CD14-positive monocyte (primary cell): ENCODE results near the gene CLEC4G. TPM values are rescaled to one million over a fixed set of nuclear protein-coding genes. Genes with fewer than 3 reads are reported as not detected.

Experiments used
- DNase-seq, 3 donors: peaks; one replicate each; pipeline ENCODE4 v3.0.0-alpha.2; 2011 to 2022
- H2AFZ ChIP-seq: 2 replicates; pipeline ENCODE4 v1.6.0; 2012; ENCODE audit warnings: mild to moderate bottlenecking, low read depth, low read length, inconsistent platforms; ENCODE audit not compliant: insufficient read depth, poor library complexity, severe bottlenecking
- H3K27ac ChIP-seq, 2 donors: 1 replicate in 1 of 2; 2 replicates in 1 of 2; pipeline ENCODE4 v1.5.1; 2012 to 2013; ENCODE audit warnings: low read length in 2 of 2, control low read depth in 1 of 2, inconsistent platforms in 1 of 2, low read depth in 1 of 2, mild to moderate bottlenecking in 1 of 2
- H3K27me3 ChIP-seq, 2 donors: one replicate each; pipeline versions ENCODE4 v1.6.0 to v1.6.1; 2011 to 2013; ENCODE audit warnings: low read length in 2 of 2; ENCODE audit not compliant: control insufficient read depth in 2 of 2, insufficient read depth in 2 of 2
- H3K36me3 ChIP-seq, 2 donors: replicated peaks in 1 of 2; 1 replicate in 1 of 2; 2 replicates in 1 of 2; pipeline versions ENCODE4 v1.5.1 to v1.6.1; 2012 to 2013; ENCODE audit warnings: low read length in 2 of 2, control low read depth in 1 of 2, inconsistent platforms in 1 of 2, mild to moderate bottlenecking in 1 of 2; ENCODE audit not compliant: insufficient read depth in 2 of 2, control insufficient read depth in 1 of 2
- H3K4me1 ChIP-seq, 2 donors: 1 replicate in 1 of 2; 2 replicates in 1 of 2; pipeline versions ENCODE4 v1.5.1 to v1.6.1; 2012 to 2013; ENCODE audit warnings: low read length in 2 of 2, control low read depth in 1 of 2, inconsistent platforms in 1 of 2, mild to moderate bottlenecking in 1 of 2, moderate library complexity in 1 of 2; ENCODE audit not compliant: insufficient read depth in 2 of 2, control insufficient read depth in 1 of 2
- H3K4me2 ChIP-seq: replicated peaks from 2 replicates; pipeline ENCODE3; 2012; ENCODE audit warnings: low read length, moderate library complexity, mild to moderate bottlenecking; ENCODE audit not compliant: poor library complexity, severe bottlenecking; ENCODE audit errors: extremely low read depth
- H3K4me3 ChIP-seq, 3 experiments: fragments of 200-600 bp in 1 of 3; sonication (generic) in 1 of 3; replicated peaks in 1 of 3; 1 replicate in 2 of 3; 2 replicates in 1 of 3; pipeline ENCODE4 v1.5.1; 2011 to 2013; ENCODE audit warnings: low read length in 3 of 3, mild to moderate bottlenecking in 3 of 3, control low read depth in 2 of 3, low read depth in 2 of 3, inconsistent platforms in 1 of 3, moderate library complexity in 1 of 3
- H3K79me2 ChIP-seq: 2 replicates; pipeline ENCODE4 v1.6.0; 2012; ENCODE audit warnings: mild to moderate bottlenecking, control low read depth, inconsistent platforms, low read length, moderate library complexity; ENCODE audit not compliant: insufficient read depth
- H3K9ac ChIP-seq: 2 replicates; pipeline ENCODE4 v1.6.0; 2017; ENCODE audit warnings: low read length, mild to moderate bottlenecking; ENCODE audit not compliant: insufficient read depth, poor library complexity, severe bottlenecking
- H3K9me3 ChIP-seq, 2 donors: replicated peaks in 1 of 2; 1 replicate in 1 of 2; 2 replicates in 1 of 2; pipeline versions ENCODE4 v1.5.1 to v1.6.1; 2012 to 2013; ENCODE audit warnings: low read length in 2 of 2, control low read depth in 1 of 2; ENCODE audit not compliant: control insufficient read depth in 1 of 2, insufficient read depth in 1 of 2
- H4K20me1 ChIP-seq: 2 replicates; pipeline ENCODE4 v1.6.0; 2012; ENCODE audit warnings: mild to moderate bottlenecking, low read length, control low read depth, moderate library complexity; ENCODE audit not compliant: insufficient read depth
- H3K27ac Mint-ChIP-seq, 7 donors: one replicate each; pipeline ENCODE4 v1.8.0; 2020; ENCODE audit warnings: mild to moderate bottlenecking in 7 of 7, mixed read lengths in 7 of 7, moderate library complexity in 6 of 7, inconsistent platforms in 2 of 7
- H3K27me3 Mint-ChIP-seq, 3 donors: one replicate each; pipeline ENCODE4 v1.8.0; 2021 to 2022; ENCODE audit warnings: low read depth in 3 of 3, mild to moderate bottlenecking in 3 of 3, mixed read lengths in 3 of 3, moderate library complexity in 3 of 3, inconsistent platforms in 1 of 3
- H3K36me3 Mint-ChIP-seq, 2 donors: one replicate each; pipeline ENCODE4 v1.8.0; 2020; ENCODE audit warnings: mixed read lengths in 2 of 2, inconsistent platforms in 1 of 2, mild to moderate bottlenecking in 1 of 2
- H3K4me1 Mint-ChIP-seq: one replicate; pipeline ENCODE4 v1.8.0; 2020; ENCODE audit warnings: mild to moderate bottlenecking, mixed read lengths
- H3K4me3 Mint-ChIP-seq, 2 donors: one replicate each; pipeline ENCODE4 v1.8.0; 2020; ENCODE audit warnings: mild to moderate bottlenecking in 2 of 2, mixed read lengths in 2 of 2, moderate library complexity in 1 of 2
- H3K9me3 Mint-ChIP-seq, 7 donors: one replicate each; pipeline ENCODE4 v1.8.0; 2020 to 2022; ENCODE audit warnings: mixed read lengths in 7 of 7, mild to moderate bottlenecking in 6 of 7, moderate library complexity in 6 of 7, inconsistent platforms in 2 of 7
- WGBS: methylation state at CpG from one replicate; pipeline ENCODE4 v1.1.5; 2013; ENCODE audit warnings: missing lambda C conversion rate; ENCODE audit not compliant: insufficient coverage; 5-methylcytosine and 5-hydroxymethylcytosine counted together
- intact Hi-C, 2 donors: fragments of 100-400 bp; cut with micrococcal nuclease; formaldehyde crosslinking; loops; one replicate each; pipeline versions ENCODE4 v1.15.0 to v1.15.1; 2023
- polyA plus RNA-seq, 3 donors: library from polyadenylated mRNA; depleted of rRNA in 1 of 3; unstranded in 2 of 3; stranded (reverse) in 1 of 3; fragments of 300-500 nt in 2 of 3; fragments of >200 nt in 1 of 3; fragmentation: Illumina TruSeq in 2 of 3; gene quantifications; 1 replicate in 2 of 3; 2 replicates in 1 of 3; pipeline ENCODE4 v1.2.3, GENCODE V29; 2012 to 2021
- TF ChIP-seq, protein P1 (sequence below): fragments of 200-600 bp; IDR thresholded peaks from one replicate; pipeline ENCODE4 v1.8.0; 2022; ENCODE audit warnings: antibody characterized with exemption, mild to moderate bottlenecking

The CLEC4G gene
- polyA plus RNA-seq, 3 donors = 4.7 to 7.9 (median 7.1) TPM

DNA sequence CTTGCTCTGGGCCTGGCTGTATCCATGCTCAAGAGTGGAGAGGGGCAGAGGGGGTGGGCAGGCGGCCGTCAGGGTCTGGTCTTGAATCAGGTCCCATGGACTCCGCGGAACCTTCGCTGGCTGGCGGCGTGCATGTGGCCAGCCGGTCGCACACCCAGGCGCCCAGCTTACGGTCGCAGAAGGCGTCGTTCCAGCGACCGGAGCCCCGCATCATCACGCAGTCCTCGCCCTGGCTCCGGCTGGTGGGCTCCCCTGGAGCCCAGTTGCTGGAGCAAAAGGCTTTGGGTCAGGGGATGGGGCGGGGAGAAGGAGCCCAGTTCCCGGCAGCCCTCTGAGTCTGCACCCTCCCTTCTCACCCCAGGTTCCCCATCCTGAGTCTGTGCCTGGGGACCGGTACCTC is 42.7 kb downstream of the CLEC4G start:
- H3K79me2 ChIP-seq = peaks cover 6% of the 10 kb centered on the region
- H3K4me3 Mint-ChIP-seq = peak overlapping the region; percentile 53 to 79
- H3K4me2 ChIP-seq = peak overlapping the region; percentile 65
- peaks cover 2 to 11% of the 10 kb centered on the region in 2 donors for H3K36me3 ChIP-seq
- peaks cover 0 to 5% (median 0%) of the 10 kb centered on the region in 7 donors for H3K9me3 Mint-ChIP-seq
- peaks cover 29% of the 10 kb centered on the region for H3K4me1 Mint-ChIP-seq
- H3K27me3 Mint-ChIP-seq = peaks cover 3 to 7% (median 3%) of the 10 kb centered on the region in 3 donors
- no peaks in the 10 kb centered on the region for H3K27me3 ChIP-seq
- H3K36me3 Mint-ChIP-seq = peaks cover 10 to 17% of the 10 kb centered on the region in 2 donors
- peaks cover 14 to 15% of the 10 kb centered on the region in 2 donors for H3K4me1 ChIP-seq
- WGBS = 26% methylated on average over 18 of the region's 23 CpGs
- peak overlapping the region in 2 of 3 experiments; percentile 27 to 54 for H3K4me3 ChIP-seq
- peak overlapping the region; percentile 69 for H2AFZ ChIP-seq
- TF ChIP-seq, protein P1, sequence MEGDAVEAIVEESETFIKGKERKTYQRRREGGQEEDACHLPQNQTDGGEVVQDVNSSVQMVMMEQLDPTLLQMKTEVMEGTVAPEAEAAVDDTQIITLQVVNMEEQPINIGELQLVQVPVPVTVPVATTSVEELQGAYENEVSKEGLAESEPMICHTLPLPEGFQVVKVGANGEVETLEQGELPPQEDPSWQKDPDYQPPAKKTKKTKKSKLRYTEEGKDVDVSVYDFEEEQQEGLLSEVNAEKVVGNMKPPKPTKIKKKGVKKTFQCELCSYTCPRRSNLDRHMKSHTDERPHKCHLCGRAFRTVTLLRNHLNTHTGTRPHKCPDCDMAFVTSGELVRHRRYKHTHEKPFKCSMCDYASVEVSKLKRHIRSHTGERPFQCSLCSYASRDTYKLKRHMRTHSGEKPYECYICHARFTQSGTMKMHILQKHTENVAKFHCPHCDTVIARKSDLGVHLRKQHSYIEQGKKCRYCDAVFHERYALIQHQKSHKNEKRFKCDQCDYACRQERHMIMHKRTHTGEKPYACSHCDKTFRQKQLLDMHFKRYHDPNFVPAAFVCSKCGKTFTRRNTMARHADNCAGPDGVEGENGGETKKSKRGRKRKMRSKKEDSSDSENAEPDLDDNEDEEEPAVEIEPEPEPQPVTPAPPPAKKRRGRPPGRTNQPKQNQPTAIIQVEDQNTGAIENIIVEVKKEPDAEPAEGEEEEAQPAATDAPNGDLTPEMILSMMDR = no peak
- peak in 1 of 3 donors; percentile 11 for DNase-seq
- no peak overlapping the region for H3K27ac ChIP-seq
- H3K9me3 ChIP-seq = no peaks in the 10 kb centered on the region
- H4K20me1 ChIP-seq = peaks cover 9% of the 10 kb centered on the region
- H3K9ac ChIP-seq = no peak overlapping the region
- intact Hi-C loops = loop anchor here in 1 of 2 donors (5.0 kb wide), 1 partner anchor 108 kb away; no protein-coding TSS in a partner anchor
- peak overlapping the region in 1 of 7 donors; percentile 5 for H3K27ac Mint-ChIP-seq

DNA sequence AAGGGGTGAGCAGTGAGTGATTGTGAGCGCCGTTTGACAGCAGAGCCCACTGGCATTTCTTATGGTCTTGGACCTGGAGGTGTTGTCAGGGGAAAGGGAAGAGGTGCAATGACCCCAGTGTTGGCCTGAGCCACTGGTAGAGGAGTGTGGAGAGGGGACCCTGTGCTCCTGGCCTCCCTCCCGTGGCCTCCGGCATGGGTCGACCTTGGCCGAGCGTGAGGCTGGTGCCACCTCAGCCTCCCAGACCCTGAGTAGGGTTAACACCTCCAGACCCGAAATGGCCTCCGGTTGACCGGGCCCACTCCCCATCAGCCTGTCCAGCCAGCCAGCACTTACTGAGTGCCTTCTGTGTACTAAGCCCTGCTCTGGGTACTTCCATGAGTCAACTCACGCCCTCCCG is 44.7 kb downstream of the CLEC4G start:
- H3K4me1 ChIP-seq = peaks cover 19 to 24% of the 10 kb centered on the region in 2 donors
- no peak overlapping the region for H3K4me3 ChIP-seq
- Mint-ChIP-seq H3K27ac (peak overlapping the region in 1 of 7 donors; percentile 27), H3K4me3 (no peak overlapping the region), H3K4me1 (peaks cover 34% of the 10 kb centered on the region), H3K9me3 (peaks cover 0 to 5% (median 0%) of the 10 kb centered on the region in 7 donors), H3K27me3 (peaks cover 3 to 7% (median 3%) of the 10 kb centered on the region in 3 donors), H3K36me3 (peaks cover 20 to 35% of the 10 kb centered on the region in 2 donors)
- peaks cover 26% of the 10 kb centered on the region for H4K20me1 ChIP-seq
- 91% methylated on average over 10 of the region's 12 CpGs for WGBS
- no peak overlapping the region for H3K9ac ChIP-seq
- TF ChIP-seq, protein P1 = no peak
- no peaks in the 10 kb centered on the region for H3K27me3 ChIP-seq
- no peak overlapping the region for H3K27ac ChIP-seq
- H2AFZ ChIP-seq = no peak overlapping the region
- no peaks in the 10 kb centered on the region for H3K9me3 ChIP-seq
- peaks cover 26% of the 10 kb centered on the region for H3K79me2 ChIP-seq
- intact Hi-C loops = loop anchor here in 1 of 2 donors (5.0 kb wide), 1 partner anchor 110 kb away; no protein-coding TSS in a partner anchor
- peaks cover 12 to 31% of the 10 kb centered on the region in 2 donors for H3K36me3 ChIP-seq
- DNase-seq = no peak
- H3K4me2 ChIP-seq = no peak overlapping the region
